HepG2 (cell line): ENCODE measurements around the gene HERC6. TPM values are rescaled to one million over a fixed set of nuclear protein-coding genes. Genes with fewer than 3 reads are reported as not detected.

Experiments
- ATAC-seq: fragments of 200-7000 bp; cut with Tn5 transposase; 3 replicates; pipeline ENCODE4 v1.9.1; 2020; ENCODE audit warnings: mild to moderate bottlenecking, moderate library complexity
- BruUV-seq: library from RNA; stranded (reverse); fragments of 400-500 nt; replicated peaks from 2 replicates; lab custom pipeline; 2021; lab: Mats Ljungman, UMichigan
- CTCF ChIA-PET: fragments of 300-600 bp; formaldehyde crosslinking; extraction: SDS; loops from one replicate; lab custom pipeline; 2021; ENCODE audit warnings: low total read pairs, inconsistent platforms, low intra/inter-chr PET ratio; lab: Yijun Ruan, JAX
- POLR2A ChIA-PET: fragments of 350-600 bp; sonication (Branson Sonifier 250); formaldehyde crosslinking; loops from one replicate; lab custom pipeline; 2020; ENCODE audit warnings: antibody characterized with exemption, inconsistent platforms; lab: Yijun Ruan, JAX
- DNase-seq: peaks from one replicate; pipeline ENCODE4 v3.0.0-alpha.2; 2015; ENCODE audit warnings: low spot score
- FAIRE-seq: peaks from 3 replicates; lab custom pipeline; 2011; peaks lifted over from hg19 to GRCh38; lab: Jason Lieb, UNC
- H2AFZ ChIP-seq: one replicate; pipeline ENCODE4 v1.6.1; 2011; ENCODE audit warnings: low read length, inconsistent platforms
- H3K27ac ChIP-seq: fragments of 300-600 bp; 3 replicates; pipeline ENCODE4 v1.8.0; 2011; ENCODE audit warnings: mixed run types, mild to moderate bottlenecking, mixed read lengths, low read length, inconsistent platforms; ENCODE audit not compliant: insufficient read depth; ENCODE audit errors: extremely low read length
- H3K27me3 ChIP-seq, 2 experiments: fragments of 200-600 bp in 1 of 2; 2 replicates in 1 of 2; 3 replicates in 1 of 2; pipeline versions ENCODE4 v1.6.0 to v1.8.0; 2011; ENCODE audit warnings: low read length in 2 of 2, mild to moderate bottlenecking in 2 of 2, moderate library complexity in 2 of 2, inconsistent platforms in 1 of 2; ENCODE audit not compliant: insufficient read depth in 2 of 2, control insufficient read depth in 1 of 2
- H3K36me3 ChIP-seq, 2 experiments: fragments of 200-600 bp in 1 of 2; replicated peaks in 1 of 2; 2 replicates in 1 of 2; 3 replicates in 1 of 2; pipeline versions ENCODE4 v1.5.1 to v1.8.0; 2011; ENCODE audit warnings: low read length in 2 of 2, inconsistent platforms in 1 of 2; ENCODE audit not compliant: insufficient read depth in 2 of 2, control insufficient read depth in 1 of 2
- H3K4me1 ChIP-seq: 2 replicates; pipeline ENCODE4 v1.5.1; 2012; ENCODE audit warnings: low read length, inconsistent platforms; ENCODE audit not compliant: insufficient read depth
- H3K4me2 ChIP-seq: 2 replicates; pipeline ENCODE4 v1.6.0; 2011; ENCODE audit warnings: low read depth, low read length, inconsistent platforms
- H3K4me3 ChIP-seq, 3 experiments: fragments of 200-600 bp in 1 of 3; sonication (generic), shearing (Covaris generic) in 1 of 3; replicated peaks in 1 of 3; 2 replicates each; pipeline ENCODE4 v1.5.1; 2011 to 2016; ENCODE audit warnings: low read length in 3 of 3, inconsistent platforms in 2 of 3, low read depth in 2 of 3, mild to moderate bottlenecking in 2 of 3, control low read depth in 1 of 3, mixed read lengths in 1 of 3; ENCODE audit not compliant: insufficient read depth in 1 of 3
- H3K79me2 ChIP-seq: one replicate; pipeline ENCODE4 v1.6.1; 2011; ENCODE audit warnings: low read length, inconsistent platforms; ENCODE audit not compliant: insufficient read depth
- H3K9ac ChIP-seq: 2 replicates; pipeline ENCODE4 v1.6.0; 2011; ENCODE audit warnings: mild to moderate bottlenecking, low read depth, low read length, inconsistent platforms; ENCODE audit not compliant: insufficient read depth
- H3K9me3 ChIP-seq: 2 replicates; pipeline ENCODE4 v1.5.1; 2012; ENCODE audit warnings: mild to moderate bottlenecking, low read length
- H4K20me1 ChIP-seq: 2 replicates; pipeline ENCODE4 v1.6.0; 2011; ENCODE audit warnings: inconsistent platforms, mild to moderate bottlenecking, low read length, moderate library complexity; ENCODE audit not compliant: insufficient read depth
- ARHGAP35 ChIP-seq: sonication (generic); formaldehyde crosslinking; IDR thresholded peaks from 2 replicates; pipeline ENCODE4 v1.9.0; 2022; ENCODE audit warnings: mild to moderate bottlenecking, inconsistent platforms, moderate library complexity, missing genetic modification reagents, borderline replicate concordance
- HNRNPK ChIP-seq: fragments of 200-400 bp; formaldehyde crosslinking; IDR thresholded peaks from 2 replicates; pipeline ENCODE4 v1.6.1; 2018; ENCODE audit warnings: low read length, low read depth, moderate library complexity, mild to moderate bottlenecking; ENCODE audit not compliant: poor library complexity, severe bottlenecking
- NCOA2 ChIP-seq: sonication (generic); formaldehyde crosslinking; IDR thresholded peaks from 2 replicates; pipeline ENCODE4 v1.8.0; 2022; ENCODE audit warnings: inconsistent platforms
- REL ChIP-seq: sonication (generic); formaldehyde crosslinking; conservative IDR thresholded peaks from 2 replicates; pipeline ENCODE4 v1.8.0; 2022; ENCODE audit warnings: mild to moderate bottlenecking, missing genetic modification reagents, moderate library complexity
- RNF2 ChIP-seq: fragments of 450-650 bp; conservative IDR thresholded peaks from 2 replicates; pipeline ENCODE4 v1.6.1; 2016; ENCODE audit warnings: low read depth
- SP4 ChIP-seq: sonication (generic); formaldehyde crosslinking; IDR thresholded peaks from 2 replicates; pipeline ENCODE4 v1.8.1; 2023; ENCODE audit warnings: mild to moderate bottlenecking, missing genetic modification reagents
- ZNF431 ChIP-seq: sonication (generic); formaldehyde crosslinking; IDR thresholded peaks from 2 replicates; pipeline ENCODE4 v1.9.0; 2022; ENCODE audit warnings: missing genetic modification reagents, low read depth, mild to moderate bottlenecking, borderline replicate concordance
- ZNF496 ChIP-seq: sonication (generic); formaldehyde crosslinking; IDR thresholded peaks from 2 replicates; pipeline ENCODE4 v1.8.1; 2023; ENCODE audit warnings: mild to moderate bottlenecking, moderate library complexity, missing genetic modification reagents; ENCODE audit not compliant: insufficient replicate concordance
- ZNF772 ChIP-seq: sonication (generic); formaldehyde crosslinking; IDR thresholded peaks from 2 replicates; pipeline ENCODE4 v1.5.0; 2020; ENCODE audit warnings: mild to moderate bottlenecking, missing genetic modification reagents
- WGBS: methylation state at CpG from one replicate; pipeline ENCODE4 v1.1.6; 2017; ENCODE audit warnings: low lambda C conversion rate; 5-methylcytosine and 5-hydroxymethylcytosine counted together
- in situ Hi-C: cut with HindIII; loops from 2 replicates; pipeline ENCODE4 v1.10.0; 2017; ENCODE audit warnings: low pct_unique_long_range_greater_than_20kb; ENCODE audit not compliant: extremely low pct_ligation_motif_present
- intact Hi-C: fragments of 100-400 bp; cut with micrococcal nuclease; formaldehyde crosslinking; loops from one replicate; pipeline ENCODE4 v1.10.0; 2022; ENCODE audit not compliant: unreplicated experiment
- polyA plus RNA-seq, 8 experiments: library from polyadenylated mRNA; depleted of rRNA in 3 of 8; stranded (reverse) in 7 of 8; unstranded in 1 of 8; fragments of >200 nt; fragmentation: Illumina TruSeq in 4 of 8; extraction: Trizol in 4 of 8; gene quantifications; 2 replicates each; pipeline versions ENCODE4 v1.2.1 to v1.2.3, GENCODE V29; 2011 to 2016; ENCODE audit warnings: low read depth in 4 of 8, missing spikeins in 1 of 8, mixed read lengths in 1 of 8; ENCODE audit not compliant: insufficient read depth in 1 of 8
- total RNA-seq, 5 experiments: library from RNA; depleted of rRNA; stranded (reverse); fragments of >200 nt; fragmentation: Illumina TruSeq; extraction: Trizol; gene quantifications; 2 replicates each; pipeline ENCODE4 v1.2.3, GENCODE V29; 2016; ENCODE audit warnings: low read depth in 1 of 5
- TF ChIP-seq, protein P1 (sequence below): sonication (generic); formaldehyde crosslinking; IDR thresholded peaks from 2 replicates; pipeline ENCODE4 v1.8.1; 2023; ENCODE audit warnings: mild to moderate bottlenecking, moderate library complexity, missing genetic modification reagents
- TF ChIP-seq, protein P2 (sequence below): sonication (generic); formaldehyde crosslinking; IDR thresholded peaks from 2 replicates; pipeline ENCODE4 v1.4.0; 2020; ENCODE audit warnings: mild to moderate bottlenecking, missing genetic modification reagents

Gene HERC6
- total and polyA plus RNA-seq, 2 of the 13 experiments (the other 11 are each of a cell fraction or from before 2014, with no cell fraction given) = 0.50 to 2.0 TPM

GRCh38 chr4:88457307-88458103 lies 78.9 kb downstream of the HERC6 start:
- H3K9ac ChIP-seq = no peak overlapping the region
- H3K4me3 ChIP-seq = peak overlapping the region in 2 of 3 experiments; percentile 33 to 52; a peak in 3 of 6 replicates
- intact Hi-C loops (loop anchor here (2.0 to 5.0 kb wide), 2 partner anchors 79 to 240 kb away; partner anchors contain the start of gene HERC6), in situ Hi-C loops (no loop called here)
- H3K79me2 ChIP-seq = no peaks in the 10 kb centered on the region
- no peaks in the 10 kb centered on the region for H3K9me3 ChIP-seq
- no TSS peak for BruUV-seq
- ChIA-PET POLR2A (no interaction called here), CTCF (no interaction called here)
- WGBS = 21% methylated on average over 23 of the region's 75 CpGs
- ATAC-seq (peak; percentile 84), FAIRE-seq (no peak), DNase-seq (no peak)
- H3K4me2 ChIP-seq = peak overlapping the region; percentile 66
- H3K27me3 ChIP-seq = peaks cover 0 to 24% of the 10 kb centered on the region in 2 experiments; a peak in 3 of 5 replicates
- no peak overlapping the region for H2AFZ ChIP-seq
- H3K4me1 ChIP-seq = peaks cover 7% of the 10 kb centered on the region; the same call in 1 of the 2 replicates
- no peaks in the 10 kb centered on the region for H3K36me3 ChIP-seq
- H4K20me1 ChIP-seq = no peaks in the 10 kb centered on the region
- no peak overlapping the region for H3K27ac ChIP-seq
- TF ChIP-seq HNRNPK (peak; percentile 81), ARHGAP35 (CRISPR knock-in tag) (0 out of 2 replicates have a peak, but pooled peaks have one; percentile 2), RNF2 (peak; percentile 35; the same call in 1 of the 2 replicates), NCOA2 (CRISPR knock-in tag) (no peak), ZNF431 (CRISPR knock-in tag) (0 out of 2 replicates have a peak, but pooled peaks have one; percentile 13), ZNF772 (CRISPR knock-in tag) (0 out of 2 replicates have a peak, but pooled peaks have one; percentile 11), ZNF496 (CRISPR knock-in tag) (no peak), REL (CRISPR knock-in tag) (no peak), SP4 (CRISPR knock-in tag) (0 out of 2 replicates have a peak, but pooled peaks have one; percentile 13)
- TF ChIP-seq, protein P1, sequence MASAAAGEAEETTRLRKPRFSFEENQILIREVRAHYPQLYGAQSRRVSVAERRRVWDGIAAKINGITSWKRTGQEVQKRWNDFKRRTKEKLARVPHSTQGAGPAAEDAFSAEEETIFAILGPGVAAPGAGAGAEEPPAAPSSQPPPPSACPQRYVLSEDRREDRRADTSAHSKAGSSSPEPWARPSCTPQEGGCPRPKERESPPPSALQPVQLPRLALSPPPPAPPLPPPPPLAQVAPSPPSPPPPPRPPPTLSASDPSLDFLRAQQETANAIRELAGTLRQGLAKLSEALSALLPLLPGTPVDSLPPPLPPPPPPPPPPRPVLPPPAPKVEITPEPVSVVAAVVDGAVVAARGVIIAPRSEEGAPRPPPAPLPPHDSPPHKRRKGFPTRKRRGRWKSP = peak; percentile 11; the same call in 1 of the 2 replicates
- TF ChIP-seq, protein P2, sequence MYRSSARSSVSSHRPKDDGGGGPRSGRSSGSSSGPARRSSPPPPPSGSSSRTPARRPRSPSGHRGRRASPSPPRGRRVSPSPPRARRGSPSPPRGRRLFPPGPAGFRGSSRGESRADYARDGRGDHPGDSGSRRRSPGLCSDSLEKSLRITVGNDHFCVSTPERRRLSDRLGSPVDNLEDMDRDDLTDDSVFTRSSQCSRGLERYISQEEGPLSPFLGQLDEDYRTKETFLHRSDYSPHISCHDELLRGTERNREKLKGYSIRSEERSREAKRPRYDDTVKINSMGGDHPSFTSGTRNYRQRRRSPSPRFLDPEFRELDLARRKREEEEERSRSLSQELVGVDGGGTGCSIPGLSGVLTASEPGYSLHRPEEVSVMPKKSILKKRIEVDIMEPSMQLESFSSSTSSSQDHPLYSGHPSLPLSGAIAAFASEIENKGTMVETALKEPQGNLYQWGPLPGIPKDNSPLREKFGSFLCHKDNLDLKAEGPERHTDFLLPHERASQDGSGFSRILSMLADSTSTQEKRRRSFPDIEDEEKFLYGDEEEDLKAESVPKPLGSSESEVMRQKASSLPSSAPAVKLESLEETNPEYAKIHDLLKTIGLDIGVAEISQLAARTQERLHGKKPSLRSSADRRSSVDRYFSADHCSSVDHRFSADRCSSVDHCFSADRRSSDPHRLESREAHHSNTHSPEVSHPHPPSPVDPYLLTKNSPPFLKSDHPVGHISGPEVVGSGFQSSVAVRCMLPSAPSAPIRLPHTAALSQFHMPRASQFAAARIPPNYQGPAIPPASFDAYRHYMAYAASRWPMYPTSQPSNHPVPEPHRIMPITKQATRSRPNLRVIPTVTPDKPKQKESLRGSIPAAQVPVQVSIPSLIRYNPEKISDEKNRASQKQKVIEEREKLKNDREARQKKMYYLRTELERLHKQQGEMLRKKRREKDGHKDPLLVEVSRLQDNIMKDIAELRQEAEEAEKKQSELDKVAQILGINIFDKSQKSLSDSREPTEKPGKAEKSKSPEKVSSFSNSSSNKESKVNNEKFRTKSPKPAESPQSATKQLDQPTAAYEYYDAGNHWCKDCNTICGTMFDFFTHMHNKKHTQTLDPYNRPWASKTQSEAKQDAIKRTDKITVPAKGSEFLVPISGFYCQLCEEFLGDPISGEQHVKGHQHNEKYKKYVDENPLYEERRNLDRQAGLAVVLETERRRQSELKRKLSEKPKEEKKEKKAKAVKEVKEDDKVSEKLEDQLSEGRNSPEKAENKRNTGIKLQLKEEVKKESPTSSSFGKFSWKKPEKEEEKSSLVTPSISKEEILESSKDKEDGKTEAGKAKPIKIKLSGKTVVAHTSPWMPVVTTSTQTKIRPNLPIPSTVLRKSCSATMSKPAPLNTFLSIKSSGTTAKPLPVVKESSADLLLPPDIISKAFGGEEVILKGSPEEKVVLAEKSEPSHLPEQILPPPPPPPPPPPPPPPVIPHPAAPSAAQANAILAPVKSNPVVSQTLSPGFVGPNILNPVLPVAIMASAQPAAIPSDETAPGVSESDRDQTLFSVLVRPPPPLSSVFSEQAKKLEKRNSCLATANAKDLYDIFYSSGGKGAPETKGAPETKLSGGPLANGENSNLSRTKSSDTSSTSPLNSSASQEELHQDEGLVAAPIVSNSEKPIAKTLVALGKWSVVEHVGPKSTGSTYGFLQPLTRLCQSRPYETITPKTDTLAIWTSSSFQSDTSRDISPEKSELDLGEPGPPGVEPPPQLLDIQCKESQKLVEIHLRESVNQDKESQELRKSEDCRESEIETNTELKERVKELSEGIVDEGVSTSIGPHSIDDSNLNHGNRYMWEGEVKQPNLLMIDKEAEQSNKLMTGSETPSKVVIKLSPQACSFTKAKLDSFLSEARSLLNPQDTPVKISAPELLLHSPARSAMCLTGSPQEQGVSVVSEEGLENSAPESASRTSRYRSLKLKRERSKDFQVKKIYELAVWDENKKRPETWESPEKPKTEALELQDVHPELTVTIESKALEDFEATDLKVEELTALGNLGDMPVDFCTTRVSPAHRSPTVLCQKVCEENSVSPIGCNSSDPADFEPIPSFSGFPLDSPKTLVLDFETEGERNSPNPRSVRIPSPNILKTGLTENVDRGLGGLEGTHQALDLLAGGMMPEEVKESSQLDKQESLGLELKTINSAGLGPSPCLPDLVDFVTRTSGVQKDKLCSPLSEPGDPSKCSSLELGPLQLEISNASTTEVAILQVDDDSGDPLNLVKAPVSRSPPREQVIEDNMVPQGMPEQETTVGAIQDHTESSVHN (CRISPR knock-in tag) = no peak
